A673 (cell line): ENCODE results near the gene PPP1R13B. TPM values are rescaled to one million over a fixed set of nuclear protein-coding genes. Genes with fewer than 3 reads are reported as not detected.

Source experiments
- BruUV-seq: library from RNA; stranded (reverse); fragments of 400-500 nt; replicated peaks from 2 replicates; lab custom pipeline; 2021; lab: Mats Ljungman, UMichigan
- CTCF ChIA-PET: fragments of 300-600 bp; sonication (Branson Sonifier 250); formaldehyde crosslinking; loops from one replicate; lab custom pipeline; 2022; ENCODE audit warnings: antibody characterized with exemption; lab: Charles Lee
- POLR2A ChIA-PET: fragments of 300-600 bp; sonication (Branson Sonifier 250); formaldehyde crosslinking; loops from one replicate; lab custom pipeline; 2022; ENCODE audit warnings: antibody characterized with exemption; ENCODE audit not compliant: low non-redundant PET; lab: Charles Lee
- DNase-seq: peaks from one replicate; pipeline ENCODE4 v3.0.0-alpha.2; 2015; ENCODE audit warnings: low spot score
- H3K27ac ChIP-seq: fragments of 200-600 bp; sonication (generic); 2 replicates; pipeline ENCODE4 v1.5.1; 2016; ENCODE audit warnings: mixed run types, low read depth, mild to moderate bottlenecking, mixed read lengths, antibody characterized with exemption, low read length; ENCODE audit not compliant: poor library complexity, severe bottlenecking
- H3K27me3 ChIP-seq: fragments of 200-600 bp; sonication (generic); replicated peaks from 2 replicates; pipeline ENCODE4 v1.6.1; 2017; ENCODE audit warnings: mixed run types, low read depth, mild to moderate bottlenecking, mixed read lengths, antibody characterized with exemption, low read length; ENCODE audit not compliant: insufficient read depth, poor library complexity
- H3K36me3 ChIP-seq: fragments of 200-600 bp; sonication (generic); 2 replicates; pipeline ENCODE4 v1.6.1; 2016; ENCODE audit warnings: mixed run types, mild to moderate bottlenecking, mixed read lengths, antibody characterized with exemption, low read length; ENCODE audit not compliant: insufficient read depth, poor library complexity, severe bottlenecking
- H3K4me1 ChIP-seq: fragments of 200-600 bp; sonication (generic); 2 replicates; pipeline ENCODE4 v1.6.1; 2017; ENCODE audit warnings: mixed run types, mild to moderate bottlenecking, mixed read lengths, antibody characterized with exemption, low read length; ENCODE audit not compliant: insufficient read depth, poor library complexity, severe bottlenecking
- H3K4me3 ChIP-seq: fragments of 200-600 bp; sonication (generic); 2 replicates; pipeline ENCODE4 v1.5.1; 2016; ENCODE audit warnings: low read depth, mixed run types, mild to moderate bottlenecking, mixed read lengths, low read length; ENCODE audit not compliant: poor library complexity, severe bottlenecking
- H3K9me3 ChIP-seq: fragments of 200-600 bp; sonication (generic); 2 replicates; pipeline ENCODE4 v1.6.1; 2016; ENCODE audit warnings: mixed run types, low read depth, mild to moderate bottlenecking, mixed read lengths, antibody characterized with exemption, low read length; ENCODE audit not compliant: poor library complexity, severe bottlenecking
- EZH2 ChIP-seq: fragments of 200-600 bp; sonication (generic); IDR thresholded peaks from 2 replicates; pipeline ENCODE4 v1.6.1; 2017; ENCODE audit warnings: borderline replicate concordance, low read depth, mild to moderate bottlenecking, mixed read lengths, antibody characterized with exemption, low read length; ENCODE audit not compliant: poor library complexity, severe bottlenecking
- intact Hi-C: fragments of 100-400 bp; cut with micrococcal nuclease; formaldehyde crosslinking; loops from one replicate; pipeline ENCODE4 v1.10.0; 2022; ENCODE audit not compliant: unreplicated experiment
- total RNA-seq: library from RNA; stranded (reverse); gene quantifications from 2 replicates; pipeline ENCODE4 v1.2.3, GENCODE V29; 2021
- TF ChIP-seq, protein P1 (sequence below): fragments of 300-800, 200-600 bp; sonication (generic); conservative IDR thresholded peaks from 2 replicates; pipeline ENCODE4 v1.5.1; 2017; ENCODE audit warnings: low read depth, mild to moderate bottlenecking, antibody characterized with exemption, low read length, moderate library complexity, mixed read lengths

The PPP1R13B gene
- total RNA-seq, 1 experiment from 2014 or later, result 4.8 TPM

DNA sequence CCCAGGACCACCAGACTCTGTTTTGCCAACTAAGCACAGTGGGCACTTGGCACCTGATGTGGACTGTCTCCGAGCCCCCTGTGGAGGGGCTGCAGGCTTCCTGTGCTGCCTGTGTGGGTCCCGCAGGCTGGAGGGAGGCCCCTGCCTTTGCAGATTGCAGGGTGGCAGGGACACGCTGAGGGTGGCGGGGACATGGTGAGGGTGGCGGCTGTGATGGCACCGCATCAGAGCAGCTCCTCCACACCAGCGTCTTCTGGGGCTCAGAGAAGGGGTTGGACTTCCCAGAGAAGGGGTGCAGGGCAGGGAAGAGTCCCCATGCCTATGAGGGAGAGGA, 123.7 kb downstream of the PPP1R13B start:
- Histone ChIP-seq H3K27ac (no peak overlapping the region), H3K4me1 (no peaks in the 10 kb centered on the region), H3K36me3 (no peaks in the 10 kb centered on the region), H3K4me3 (no peak overlapping the region), H3K9me3 (no peaks in the 10 kb centered on the region), H3K27me3 (no peaks in the 10 kb centered on the region)
- DNase-seq, result no peak
- TF ChIP-seq, protein P1, sequence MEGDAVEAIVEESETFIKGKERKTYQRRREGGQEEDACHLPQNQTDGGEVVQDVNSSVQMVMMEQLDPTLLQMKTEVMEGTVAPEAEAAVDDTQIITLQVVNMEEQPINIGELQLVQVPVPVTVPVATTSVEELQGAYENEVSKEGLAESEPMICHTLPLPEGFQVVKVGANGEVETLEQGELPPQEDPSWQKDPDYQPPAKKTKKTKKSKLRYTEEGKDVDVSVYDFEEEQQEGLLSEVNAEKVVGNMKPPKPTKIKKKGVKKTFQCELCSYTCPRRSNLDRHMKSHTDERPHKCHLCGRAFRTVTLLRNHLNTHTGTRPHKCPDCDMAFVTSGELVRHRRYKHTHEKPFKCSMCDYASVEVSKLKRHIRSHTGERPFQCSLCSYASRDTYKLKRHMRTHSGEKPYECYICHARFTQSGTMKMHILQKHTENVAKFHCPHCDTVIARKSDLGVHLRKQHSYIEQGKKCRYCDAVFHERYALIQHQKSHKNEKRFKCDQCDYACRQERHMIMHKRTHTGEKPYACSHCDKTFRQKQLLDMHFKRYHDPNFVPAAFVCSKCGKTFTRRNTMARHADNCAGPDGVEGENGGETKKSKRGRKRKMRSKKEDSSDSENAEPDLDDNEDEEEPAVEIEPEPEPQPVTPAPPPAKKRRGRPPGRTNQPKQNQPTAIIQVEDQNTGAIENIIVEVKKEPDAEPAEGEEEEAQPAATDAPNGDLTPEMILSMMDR, result no peak
- no peak for TF ChIP-seq EZH2
- no TSS peak for BruUV-seq
- POLR2A ChIA-PET, result no interaction called here
- intact Hi-C loops, result no loop called here
- CTCF ChIA-PET, result no interaction called here

GRCh38 chr14:103721334-103722120, 125.8 kb downstream of the PPP1R13B start:
- no peak for DNase-seq
- TF ChIP-seq, protein P1, result no peak
- TF ChIP-seq EZH2, result no peak
- H3K4me1 ChIP-seq, result peaks cover 5% of the 10 kb centered on the region
- no peak overlapping the region for H3K27ac ChIP-seq
- H3K36me3 ChIP-seq, result no peaks in the 10 kb centered on the region
- no peak overlapping the region for H3K4me3 ChIP-seq
- ChIA-PET POLR2A (no interaction called here), CTCF (no interaction called here)
- no TSS peak for BruUV-seq
- intact Hi-C loops, result no loop called here
- H3K27me3 ChIP-seq, result no peaks in the 10 kb centered on the region
- no peaks in the 10 kb centered on the region for H3K9me3 ChIP-seq

GRCh38 chr14:103719751-103720150, 127.6 kb downstream of the PPP1R13B start:
- no peak overlapping the region for H3K4me3 ChIP-seq
- H3K4me1 ChIP-seq, result peaks cover 6% of the 10 kb centered on the region
- no TSS peak for BruUV-seq
- ChIA-PET POLR2A (no interaction called here), CTCF (no interaction called here)
- H3K36me3 ChIP-seq, result no peaks in the 10 kb centered on the region
- TF ChIP-seq, protein P1, result no peak
- no peak for TF ChIP-seq EZH2
- H3K9me3 ChIP-seq, result no peaks in the 10 kb centered on the region
- no peak overlapping the region for H3K27ac ChIP-seq
- no peak for DNase-seq
- intact Hi-C loops, result no loop called here
- H3K27me3 ChIP-seq, result no peaks in the 10 kb centered on the region
